PFSK-1 (cell line): ENCODE measurements around the gene ENOX2.

ENCODE experiments used
- POLR2AphosphoS5 ChIP-seq: IDR thresholded peaks from 2 replicates; pipeline ENCODE4 v1.6.1; 2012; ENCODE audit warnings: low read depth, mild to moderate bottlenecking, control low read depth, low read length, moderate library complexity
- SIN3A ChIP-seq: IDR thresholded peaks from 2 replicates; pipeline ENCODE4 v1.6.1; 2012; ENCODE audit warnings: mild to moderate bottlenecking, low read length, moderate library complexity, borderline replicate concordance; ENCODE audit not compliant: insufficient read depth

DNA sequence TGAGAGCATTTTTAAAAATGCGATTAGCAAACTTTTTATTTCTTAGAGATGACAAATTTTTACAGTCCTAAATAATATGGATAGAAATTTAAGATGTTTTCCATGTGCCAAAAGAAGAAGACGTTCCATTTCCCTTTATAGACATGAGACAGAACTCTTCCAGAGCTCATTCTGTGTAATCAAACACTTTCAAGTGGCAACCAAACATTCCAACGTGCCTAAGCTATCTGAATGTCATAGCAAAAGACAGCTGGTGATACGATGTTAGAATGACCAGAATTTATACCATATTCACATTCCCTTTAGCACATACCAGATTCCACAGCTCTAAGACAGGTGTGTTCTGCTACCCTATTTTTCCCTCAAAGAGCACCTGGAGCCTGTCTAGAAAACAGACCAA lies 133.2 kb downstream of the ENOX2 start:
- TF ChIP-seq SIN3A (no peak), POLR2AphosphoS5 (no peak)
